Measurements from ENCODE around the gene TSHR. TPM values are rescaled to one million over a fixed set of nuclear protein-coding genes. Genes with fewer than 3 reads are reported as not detected.

The TSHR gene
- total RNA-seq, 1 experiment from 2014 or later: not detected

- TF ChIP-seq CTCF (conservative IDR thresholded peaks at IDR 0.05; ENCODE audit: low read depth, low read length): no peak
- no peak for TF ChIP-seq EZH2 (IDR thresholded peaks at IDR 0.05; ENCODE audit: low read length, unreplicated experiment)
- TF ChIP-seq EZH2phosphoT487 (IDR thresholded peaks at IDR 0.05; ENCODE audit: borderline replicate concordance, low read length): no peak
- Histone ChIP-seq H3K27ac (ENCODE audit: low read length) (no peak overlapping the region), H3K9me2 (replicated peaks; ENCODE audit: low read length) (no peaks in the 10 kb centered on the region), H3K4me1 (ENCODE audit: insufficient read depth, low read length) (peaks cover 11% of the 10 kb centered on the region), H3K4me3 (ENCODE audit: low read length) (no peak overlapping the region), H3K79me2 (ENCODE audit: low read length) (peaks cover 42% of the 10 kb centered on the region), H3F3A (ENCODE audit: low read length, unreplicated experiment) (no peaks in the 10 kb centered on the region), H3K27me3 (ENCODE audit: low read length) (no peaks in the 10 kb centered on the region), H3K36me3 (ENCODE audit: low read depth, low read length) (no peaks in the 10 kb centered on the region; the same call in 1 of the 2 replicates), H3K9me3 (ENCODE audit: low read length) (no peaks in the 10 kb centered on the region), H4K20me1 (ENCODE audit: low read length) (0 out of 2 replicates have a peak, but pooled peaks cover 7% of the 10 kb centered on the region), H3K9ac (ENCODE audit: low read length) (no peak overlapping the region), H2AFZ (ENCODE audit: low read length) (no peak overlapping the region), H3K4me2 (ENCODE audit: low read length) (no peak overlapping the region)
- no TSS peak for BruUV-seq (replicated peaks)
- no peak for ATAC-seq
- intact Hi-C loops (cut with micrococcal nuclease): no loop called here
- DNase-seq: no peak
- CTCF ChIA-PET: no interaction called here
- POLR2A ChIA-PET (ENCODE audit: unreplicated experiment): no interaction called here
Observed at GRCh38 chr14:80926397-80927082, 28.9 kb upstream of the TSHR start.

- Histone ChIP-seq H2AFZ (ENCODE audit: low read length) (no peak overlapping the region), H3F3A (ENCODE audit: low read length, unreplicated experiment) (no peaks in the 10 kb centered on the region), H3K4me1 (ENCODE audit: insufficient read depth, low read length) (peaks cover 15% of the 10 kb centered on the region), H3K4me2 (ENCODE audit: low read length) (no peak overlapping the region), H3K27me3 (ENCODE audit: low read length) (no peaks in the 10 kb centered on the region), H3K9ac (ENCODE audit: low read length) (no peak overlapping the region), H4K20me1 (ENCODE audit: low read length) (0 out of 2 replicates have a peak, but pooled peaks cover 7% of the 10 kb centered on the region), H3K36me3 (ENCODE audit: low read depth, low read length) (no peaks in the 10 kb centered on the region; the same call in 1 of the 2 replicates), H3K4me3 (ENCODE audit: low read length) (no peak overlapping the region), H3K9me2 (replicated peaks; ENCODE audit: low read length) (no peaks in the 10 kb centered on the region), H3K9me3 (ENCODE audit: low read length) (no peaks in the 10 kb centered on the region), H3K27ac (ENCODE audit: low read length) (no peak overlapping the region), H3K79me2 (ENCODE audit: low read length) (peaks cover 42% of the 10 kb centered on the region)
- POLR2A ChIA-PET (ENCODE audit: unreplicated experiment): no interaction called here
- CTCF ChIA-PET: no interaction called here
- no peak for DNase-seq
- intact Hi-C loops (cut with micrococcal nuclease): no loop called here
- no peak for ATAC-seq
- no TSS peak for BruUV-seq (replicated peaks)
- TF ChIP-seq CTCF (conservative IDR thresholded peaks at IDR 0.05; ENCODE audit: low read depth, low read length): no peak; the same call in 1 of the 2 replicates
- no peak for TF ChIP-seq EZH2 (IDR thresholded peaks at IDR 0.05; ENCODE audit: low read length, unreplicated experiment)
- TF ChIP-seq EZH2phosphoT487 (IDR thresholded peaks at IDR 0.05; ENCODE audit: borderline replicate concordance, low read length): no peak
Observed at GRCh38 chr14:80927083-80927989, 28.1 kb upstream of the TSHR start.
